NCI-H1092 treated with DMSO at 0.1 percent for 48 hours (cell line): Measurements from ENCODE around the gene BRI3BP.
"Not testable (repeated sequence)": the region's sequence is repeated elsewhere in the genome, so short reads cannot be mapped to it uniquely, and the experiment has no call there.

Experiments
- DNase-seq: peaks from one replicate; lab custom pipeline; 2025; lab: John Stamatoyannopoulos, UW

Gene BRI3BP

GRCh38 chr12:124972211-124972610 lies 21.2 kb upstream of the BRI3BP start:
- DNase-seq, result no peak

GRCh38 chr12:124975276-124975675 lies 18.2 kb upstream of the BRI3BP start:
- no peak for DNase-seq

- DNase-seq, result no peak
Observed at GRCh38 chr12:124976999-124977398, 16.4 kb upstream of the BRI3BP start.

GRCh38 chr12:124979568-124979967 lies 13.9 kb upstream of the BRI3BP start:
- no peak for DNase-seq

- no peak for DNase-seq
Observed at GRCh38 chr12:124980098-124980892, 13.2 kb upstream of the BRI3BP start.

- not testable (repeated sequence) for DNase-seq
Observed at GRCh38 chr12:124986876-124987275, 6.6 kb upstream of the BRI3BP start.

- peak; percentile 86 for DNase-seq
Observed at GRCh38 chr12:124992874-124993625, 395 bp upstream of the BRI3BP start.

- no peak for DNase-seq
Observed at GRCh38 chr12:124994437-124994975, 1.1 kb downstream of the BRI3BP start.

- no peak for DNase-seq
Observed at GRCh38 chr12:124995200-124995961, 1.9 kb downstream of the BRI3BP start.

- no peak for DNase-seq
Observed at GRCh38 chr12:124998705-124999104, 5.3 kb downstream of the BRI3BP start.

- no peak for DNase-seq
Observed at GRCh38 chr12:125001636-125002035, 8.2 kb downstream of the BRI3BP start.

GRCh38 chr12:125003021-125003420 lies 9.6 kb downstream of the BRI3BP start:
- DNase-seq, result no peak

GRCh38 chr12:125004621-125005020 lies 11.2 kb downstream of the BRI3BP start:
- DNase-seq, result no peak

- no peak for DNase-seq
Observed at GRCh38 chr12:125005652-125006051, 12.2 kb downstream of the BRI3BP start.

- DNase-seq, result no peak
Observed at GRCh38 chr12:125006365-125006764, 12.9 kb downstream of the BRI3BP start.

- DNase-seq, result peak; percentile 5
Observed at GRCh38 chr12:125013816-125014442, 20.5 kb downstream of the BRI3BP start.

GRCh38 chr12:125014526-125014925 lies 21.1 kb downstream of the BRI3BP start:
- DNase-seq, result no peak

GRCh38 chr12:125015680-125016310 lies 22.4 kb downstream of the BRI3BP start:
- peak; percentile 67 for DNase-seq

GRCh38 chr12:125017801-125018200 lies 24.4 kb downstream of the BRI3BP start:
- DNase-seq, result no peak

GRCh38 chr12:125018356-125018755 lies 24.9 kb downstream of the BRI3BP start:
- no peak for DNase-seq

- DNase-seq, result no peak
Observed at GRCh38 chr12:125021096-125021495, 27.7 kb downstream of the BRI3BP start.
